GM12878 (cell line): ENCODE data around the gene RNF25. TPM values are rescaled to one million over a fixed set of nuclear protein-coding genes. Genes with fewer than 3 reads are reported as not detected.

Experiments
- ATAC-seq: fragments of 200-7000 bp; cut with Tn5 transposase; 3 replicates; pipeline ENCODE4 v1.9.1; 2020; ENCODE audit warnings: mild to moderate bottlenecking, moderate library complexity
- BruUV-seq: library from RNA; stranded (reverse); fragments of 400-500 nt; replicated peaks from 2 replicates; lab custom pipeline; 2021; lab: Mats Ljungman, UMichigan
- CTCF ChIA-PET: fragments of 300-600 bp; sonication (Branson Sonifier 250); formaldehyde crosslinking; extraction: SDS; loops from one replicate; lab custom pipeline; 2021; ENCODE audit warnings: inconsistent platforms; lab: Yijun Ruan, JAX
- POLR2A ChIA-PET: fragments of 350-600 bp; formaldehyde crosslinking; extraction: SDS; loops from one replicate; lab custom pipeline; 2021; ENCODE audit warnings: inconsistent platforms; lab: Charles Lee
- RAD21 ChIA-PET: fragments of 300-600 bp; sonication (Branson Sonifier 250); formaldehyde crosslinking; loops from one replicate; lab custom pipeline; 2023; ENCODE audit warnings: antibody characterized with exemption; ENCODE audit not compliant: unreplicated experiment; lab: Charles Lee
- SMC1A ChIA-PET: fragments of 300-600 bp; sonication (Branson Sonifier 250); formaldehyde crosslinking; loops from one replicate; lab custom pipeline; 2023; ENCODE audit not compliant: unreplicated experiment, uncharacterized antibody; lab: Charles Lee
- DNase-seq: peaks from one replicate; pipeline ENCODE4 v3.0.0-alpha.2; 2011; ENCODE audit warnings: low read depth, low spot score
- FAIRE-seq: peaks from 3 replicates; lab custom pipeline; 2011; peaks lifted over from hg19 to GRCh38; lab: Jason Lieb, UNC
- H2AFZ ChIP-seq: 2 replicates; pipeline ENCODE4 v1.6.0; 2011; ENCODE audit warnings: low read depth, low read length, control low read depth; ENCODE audit not compliant: control insufficient read depth
- H3K27ac ChIP-seq: 2 replicates; pipeline ENCODE4 v1.5.1; 2011; ENCODE audit warnings: control low read depth; ENCODE audit not compliant: control insufficient read depth, insufficient read depth
- H3K27me3 ChIP-seq, 2 experiments: replicated peaks in 1 of 2; 2 replicates each; pipeline versions ENCODE4 v1.6.0 to v1.6.1; 2011; ENCODE audit warnings: low read length in 1 of 2; ENCODE audit not compliant: control insufficient read depth in 2 of 2, insufficient read depth in 2 of 2
- H3K36me3 ChIP-seq, 2 experiments: 2 replicates each; pipeline ENCODE4 v1.5.1; 2011; ENCODE audit warnings: low read length in 1 of 2; ENCODE audit not compliant: control insufficient read depth in 2 of 2, insufficient read depth in 2 of 2
- H3K4me1 ChIP-seq: 2 replicates; pipeline ENCODE4 v1.6.1; 2011; ENCODE audit warnings: mild to moderate bottlenecking, low read length, moderate library complexity, mixed read lengths; ENCODE audit not compliant: control insufficient read depth, insufficient read depth
- H3K4me2 ChIP-seq: 2 replicates; pipeline ENCODE4 v1.6.0; 2011; ENCODE audit warnings: control low read depth; ENCODE audit not compliant: control insufficient read depth, insufficient read depth
- H3K4me3 ChIP-seq: fragments of 200-600 bp; sonication (generic); 2 replicates; pipeline ENCODE4 v1.5.1; 2016
- H3K79me2 ChIP-seq: 2 replicates; pipeline ENCODE4 v1.6.0; 2011; ENCODE audit warnings: low read length; ENCODE audit not compliant: control insufficient read depth, insufficient read depth
- H3K9ac ChIP-seq: 2 replicates; pipeline ENCODE4 v1.8.0; 2011; ENCODE audit warnings: low read length, control low read depth, mixed read lengths; ENCODE audit not compliant: control insufficient read depth, insufficient read depth
- H3K9me3 ChIP-seq: replicated peaks from 3 replicates; pipeline ENCODE4 v1.5.1; 2011; ENCODE audit warnings: mild to moderate bottlenecking, low read length; ENCODE audit not compliant: control insufficient read depth, insufficient read depth
- H4K20me1 ChIP-seq: 2 replicates; pipeline ENCODE4 v1.6.0; 2011; ENCODE audit not compliant: control insufficient read depth, insufficient read depth
- CBFB ChIP-seq: IDR thresholded peaks from 2 replicates; pipeline ENCODE4 v1.6.1; 2016; ENCODE audit warnings: antibody characterized with exemption, low read depth
- CBX5 ChIP-seq: sonication (generic); IDR thresholded peaks from 2 replicates; pipeline ENCODE4 v1.6.1; 2016; ENCODE audit warnings: low read depth, moderate library complexity, mild to moderate bottlenecking, inconsistent platforms
- CHD4 ChIP-seq: fragments of 200-600 bp; sonication (generic); IDR thresholded peaks from 2 replicates; pipeline ENCODE4 v1.6.1; 2016; ENCODE audit warnings: mild to moderate bottlenecking
- ESRRA ChIP-seq: IDR thresholded peaks from 2 replicates; pipeline ENCODE4 v1.6.1; 2012; ENCODE audit warnings: mild to moderate bottlenecking, low read length, improper control_type of control experiment
- ETV6 ChIP-seq, 2 experiments: fragments of 450-650 bp in 1 of 2; IDR thresholded peaks in 1 of 2; conservative IDR thresholded peaks in 1 of 2; 2 replicates each; pipeline ENCODE4 v1.6.1; 2014; ENCODE audit warnings: antibody characterized with exemption in 1 of 2, borderline replicate concordance in 1 of 2, low read depth in 1 of 2, mild to moderate bottlenecking in 1 of 2, moderate library complexity in 1 of 2
- HDAC2 ChIP-seq: fragments of 200-600 bp; sonication (generic); IDR thresholded peaks from 2 replicates; pipeline ENCODE4 v1.6.1; 2017
- MYB ChIP-seq: fragments of 150-350 bp; IDR thresholded peaks from 2 replicates; pipeline ENCODE4 v1.6.1; 2014; ENCODE audit warnings: mild to moderate bottlenecking, low read depth, low read length, borderline replicate concordance
- NBN ChIP-seq: fragments of 450-650 bp; IDR thresholded peaks from 2 replicates; pipeline ENCODE4 v1.6.1; 2016
- NR2C2 ChIP-seq: IDR thresholded peaks from 2 replicates; pipeline ENCODE4 v1.6.1; 2011; ENCODE audit warnings: borderline replicate concordance, low read depth; ENCODE audit not compliant: control insufficient read depth, insufficient read length
- SMARCA5 ChIP-seq: fragments of 450-650 bp; IDR thresholded peaks from 2 replicates; pipeline ENCODE4 v1.6.1; 2017; ENCODE audit warnings: mild to moderate bottlenecking
- SREBF2 ChIP-seq: IDR thresholded peaks from 2 replicates; pipeline ENCODE4 v1.6.1; 2012; ENCODE audit warnings: mild to moderate bottlenecking, low read length
- SUPT20H ChIP-seq: IDR thresholded peaks from 2 replicates; pipeline ENCODE4 v1.6.1; 2011; ENCODE audit warnings: low read depth, mild to moderate bottlenecking, low read length, moderate library complexity, borderline replicate concordance; ENCODE audit not compliant: control insufficient read depth
- TCF3 ChIP-seq: IDR thresholded peaks from 2 replicates; pipeline ENCODE4 v1.6.1; 2012; ENCODE audit warnings: low read depth, mild to moderate bottlenecking, low read length, borderline replicate concordance; ENCODE audit not compliant: insufficient read depth
- WGBS: methylation state at CpG from one replicate; pipeline ENCODE4 v1.1.6; 2016; ENCODE audit warnings: low lambda C conversion rate; ENCODE audit not compliant: insufficient replicate concordance, insufficient coverage; ENCODE audit errors: missing lambda C conversion rate; 5-methylcytosine and 5-hydroxymethylcytosine counted together
- in situ Hi-C: fragments of 300-500 bp; cut with MboI; formaldehyde crosslinking; loops from 9 replicates; pipeline ENCODE4 v1.14.3; 2018; ENCODE audit warnings: mixed read lengths
- intact Hi-C: fragments of 100-400 bp; cut with micrococcal nuclease; formaldehyde crosslinking; loops from one replicate; pipeline ENCODE4 v1.14.2; 2022; ENCODE audit not compliant: unreplicated experiment
- polyA plus RNA-seq, 11 experiments: library from polyadenylated mRNA; depleted of rRNA in 4 of 11; unstranded in 6 of 11; stranded (reverse) in 5 of 11; fragments of >200 nt; fragmentation: Nextera tagmentation in 4 of 11; fragmentation: Illumina TruSeq in 1 of 11; extraction: Ambion mirVana in 4 of 11; extraction: Trizol in 1 of 11; gene quantifications; 1 replicate in 1 of 11; 2 replicates in 10 of 11; pipeline versions ENCODE4 v1.2.1 to v1.2.3, GENCODE V29; 2011 to 2016; ENCODE audit warnings: inconsistent platforms in 2 of 11, missing spikeins in 2 of 11, low read depth in 1 of 11
- total RNA-seq, 4 experiments: library from RNA; depleted of rRNA in 3 of 4; stranded (reverse); fragments of >200 nt in 3 of 4; fragmentation: Illumina TruSeq in 1 of 4; extraction: Trizol in 1 of 4; gene quantifications; 2 replicates each; pipeline versions ENCODE4 v1.2.1 to v1.2.3, GENCODE V29; 2013 to 2021
- TF ChIP-seq, protein P1 (sequence below): IDR thresholded peaks from 2 replicates; pipeline ENCODE4 v1.6.1; 2012; ENCODE audit warnings: low read depth, low read length, improper control_type of control experiment
- TF ChIP-seq, protein P2 (sequence below): fragments of 450-650 bp; IDR thresholded peaks from 2 replicates; pipeline ENCODE4 v1.6.1; 2017; ENCODE audit warnings: mild to moderate bottlenecking, low read depth, inconsistent platforms; ENCODE audit not compliant: poor library complexity, severe bottlenecking
- TF ChIP-seq, protein P3 (sequence below): fragments of 450-650 bp; IDR thresholded peaks from 2 replicates; pipeline ENCODE4 v1.6.1; 2017; ENCODE audit warnings: mild to moderate bottlenecking
- TF ChIP-seq, protein P4 (sequence below): fragments of 450-650 bp; IDR thresholded peaks from 2 replicates; pipeline ENCODE4 v1.6.1; 2018; ENCODE audit warnings: mild to moderate bottlenecking, low read depth, moderate library complexity; ENCODE audit not compliant: partially characterized antibody

RNF25 gene
- total and polyA plus RNA-seq, 10 of the 15 experiments (the other 5 are each of a cell fraction or from before 2014, with no cell fraction given): 1.3 to 70.4 (median 28.4) TPM

DNA sequence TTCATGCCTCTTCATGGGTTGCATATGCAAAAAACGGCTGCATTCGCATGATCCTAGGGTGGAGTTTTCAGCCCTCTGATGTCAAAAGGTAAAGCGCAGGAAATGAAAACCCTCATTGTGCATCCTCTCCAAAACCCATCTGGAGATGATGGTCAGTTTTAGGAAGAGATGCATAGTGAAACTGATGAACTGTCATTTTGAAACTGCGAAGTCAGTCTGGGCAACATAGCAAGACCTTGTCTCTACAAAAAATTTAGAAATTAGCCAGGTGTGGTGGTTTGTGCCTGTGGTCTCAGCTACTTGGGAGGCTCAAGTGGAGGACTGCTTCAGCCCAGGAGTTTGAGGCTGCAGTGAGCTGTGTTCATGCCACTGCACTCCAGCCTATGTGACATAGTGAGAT lies 36.3 kb upstream of the RNF25 start:
- peaks cover 20% of the 10 kb centered on the region for H3K79me2 ChIP-seq
- ChIA-PET RAD21 (interaction anchor here (1.0 kb wide), 1 partner anchor 190 kb away, joined by 6 read pairs; no protein-coding TSS in a partner anchor), POLR2A (interaction anchor here (0.7 kb wide), 1 partner anchor 490 kb away, joined by 4 read pairs; no protein-coding TSS in a partner anchor), CTCF (interaction anchor here (0.7 to 1.5 kb wide), 6 partner anchors 22 to 669 kb away, joined by 3 to 8 read pairs (median 3); partner anchors contain the start of genes BCS1L and ZNF142), SMC1A (interaction anchor here (0.9 to 1.8 kb wide), 4 partner anchors 21 to 201 kb away, joined by 3 to 5 read pairs (median 4); partner anchors contain the start of genes RNF25 and STK36)
- H2AFZ ChIP-seq: no peak overlapping the region
- in situ Hi-C loops: no loop called here
- DNase-seq (peak; percentile 64), FAIRE-seq (peak; percentile 41), ATAC-seq (peak; percentile 28)
- no peaks in the 10 kb centered on the region for H4K20me1 ChIP-seq
- H3K27ac ChIP-seq: no peak overlapping the region
- peaks cover 7% of the 10 kb centered on the region for H3K4me1 ChIP-seq
- H3K4me2 ChIP-seq: 0 out of 2 replicates have a peak overlapping the region, but pooled peaks have one; percentile 2
- H3K9ac ChIP-seq: no peak overlapping the region
- H3K27me3 ChIP-seq: no peaks in the 10 kb centered on the region
- 23% methylated on average over 4 of the region's 4 CpGs for WGBS
- H3K4me3 ChIP-seq: no peak overlapping the region
- BruUV-seq: no TSS peak
- H3K36me3 ChIP-seq: no peaks in the 10 kb centered on the region
- intact Hi-C loops: no loop called here
- H3K9me3 ChIP-seq: no peaks in the 10 kb centered on the region
- TF ChIP-seq, protein P1, sequence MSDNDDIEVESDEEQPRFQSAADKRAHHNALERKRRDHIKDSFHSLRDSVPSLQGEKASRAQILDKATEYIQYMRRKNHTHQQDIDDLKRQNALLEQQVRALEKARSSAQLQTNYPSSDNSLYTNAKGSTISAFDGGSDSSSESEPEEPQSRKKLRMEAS: no peak
- TF ChIP-seq, protein P2, sequence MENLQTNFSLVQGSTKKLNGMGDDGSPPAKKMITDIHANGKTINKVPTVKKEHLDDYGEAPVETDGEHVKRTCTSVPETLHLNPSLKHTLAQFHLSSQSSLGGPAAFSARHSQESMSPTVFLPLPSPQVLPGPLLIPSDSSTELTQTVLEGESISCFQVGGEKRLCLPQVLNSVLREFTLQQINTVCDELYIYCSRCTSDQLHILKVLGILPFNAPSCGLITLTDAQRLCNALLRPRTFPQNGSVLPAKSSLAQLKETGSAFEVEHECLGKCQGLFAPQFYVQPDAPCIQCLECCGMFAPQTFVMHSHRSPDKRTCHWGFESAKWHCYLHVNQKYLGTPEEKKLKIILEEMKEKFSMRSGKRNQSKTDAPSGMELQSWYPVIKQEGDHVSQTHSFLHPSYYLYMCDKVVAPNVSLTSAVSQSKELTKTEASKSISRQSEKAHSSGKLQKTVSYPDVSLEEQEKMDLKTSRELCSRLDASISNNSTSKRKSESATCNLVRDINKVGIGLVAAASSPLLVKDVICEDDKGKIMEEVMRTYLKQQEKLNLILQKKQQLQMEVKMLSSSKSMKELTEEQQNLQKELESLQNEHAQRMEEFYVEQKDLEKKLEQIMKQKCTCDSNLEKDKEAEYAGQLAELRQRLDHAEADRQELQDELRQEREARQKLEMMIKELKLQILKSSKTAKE: no peak
- TF ChIP-seq ETV6 (conservative IDR thresholded peaks at IDR 0.05 in 1 of 2, IDR thresholded peaks at IDR 0.05 in 1 of 2; ENCODE audit: borderline replicate concordance in 1 of 2, low read depth in 1 of 2): peak in 1 of 2 experiments; percentile 93; a peak in 2 of 4 replicates
- 0 out of 2 replicates have a peak, but pooled peaks have one; percentile 32 for TF ChIP-seq TCF3
- TF ChIP-seq CBFB: 0 out of 2 replicates have a peak, but pooled peaks have one; percentile 18
- no peak for TF ChIP-seq SMARCA5
- peak; percentile 80; the same call in 1 of the 2 replicates for TF ChIP-seq CBX5
- no peak for TF ChIP-seq ESRRA
- TF ChIP-seq MYB: no peak
- no peak for TF ChIP-seq SUPT20H
- no peak for TF ChIP-seq HDAC2
- no peak for TF ChIP-seq NBN
- TF ChIP-seq, protein P3, sequence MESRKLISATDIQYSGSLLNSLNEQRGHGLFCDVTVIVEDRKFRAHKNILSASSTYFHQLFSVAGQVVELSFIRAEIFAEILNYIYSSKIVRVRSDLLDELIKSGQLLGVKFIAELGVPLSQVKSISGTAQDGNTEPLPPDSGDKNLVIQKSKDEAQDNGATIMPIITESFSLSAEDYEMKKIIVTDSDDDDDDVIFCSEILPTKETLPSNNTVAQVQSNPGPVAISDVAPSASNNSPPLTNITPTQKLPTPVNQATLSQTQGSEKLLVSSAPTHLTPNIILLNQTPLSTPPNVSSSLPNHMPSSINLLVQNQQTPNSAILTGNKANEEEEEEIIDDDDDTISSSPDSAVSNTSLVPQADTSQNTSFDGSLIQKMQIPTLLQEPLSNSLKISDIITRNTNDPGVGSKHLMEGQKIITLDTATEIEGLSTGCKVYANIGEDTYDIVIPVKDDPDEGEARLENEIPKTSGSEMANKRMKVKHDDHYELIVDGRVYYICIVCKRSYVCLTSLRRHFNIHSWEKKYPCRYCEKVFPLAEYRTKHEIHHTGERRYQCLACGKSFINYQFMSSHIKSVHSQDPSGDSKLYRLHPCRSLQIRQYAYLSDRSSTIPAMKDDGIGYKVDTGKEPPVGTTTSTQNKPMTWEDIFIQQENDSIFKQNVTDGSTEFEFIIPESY: no peak
- TF ChIP-seq CHD4: no peak
- no peak for TF ChIP-seq NR2C2
- TF ChIP-seq SREBF2: no peak
- TF ChIP-seq, protein P4, sequence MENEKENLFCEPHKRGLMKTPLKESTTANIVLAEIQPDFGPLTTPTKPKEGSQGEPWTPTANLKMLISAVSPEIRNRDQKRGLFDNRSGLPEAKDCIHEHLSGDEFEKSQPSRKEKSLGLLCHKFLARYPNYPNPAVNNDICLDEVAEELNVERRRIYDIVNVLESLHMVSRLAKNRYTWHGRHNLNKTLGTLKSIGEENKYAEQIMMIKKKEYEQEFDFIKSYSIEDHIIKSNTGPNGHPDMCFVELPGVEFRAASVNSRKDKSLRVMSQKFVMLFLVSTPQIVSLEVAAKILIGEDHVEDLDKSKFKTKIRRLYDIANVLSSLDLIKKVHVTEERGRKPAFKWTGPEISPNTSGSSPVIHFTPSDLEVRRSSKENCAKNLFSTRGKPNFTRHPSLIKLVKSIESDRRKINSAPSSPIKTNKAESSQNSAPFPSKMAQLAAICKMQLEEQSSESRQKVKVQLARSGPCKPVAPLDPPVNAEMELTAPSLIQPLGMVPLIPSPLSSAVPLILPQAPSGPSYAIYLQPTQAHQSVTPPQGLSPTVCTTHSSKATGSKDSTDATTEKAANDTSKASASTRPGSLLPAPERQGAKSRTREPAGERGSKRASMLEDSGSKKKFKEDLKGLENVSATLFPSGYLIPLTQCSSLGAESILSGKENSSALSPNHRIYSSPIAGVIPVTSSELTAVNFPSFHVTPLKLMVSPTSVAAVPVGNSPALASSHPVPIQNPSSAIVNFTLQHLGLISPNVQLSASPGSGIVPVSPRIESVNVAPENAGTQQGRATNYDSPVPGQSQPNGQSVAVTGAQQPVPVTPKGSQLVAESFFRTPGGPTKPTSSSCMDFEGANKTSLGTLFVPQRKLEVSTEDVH: no peak
